Activated CD8-positive, alpha-beta memory T cell treated with anti-CD3 and anti-CD28 coated beads, Interleukin-2, amount 10 ng/mL, durations not matched to agents 7 days and 5 days (primary cell): ENCODE data around the gene EPHB2. TPM values are rescaled to one million over a fixed set of nuclear protein-coding genes. Genes with fewer than 3 reads are reported as not detected.

Source experiments
- ATAC-seq: fragments of 150-1000 bp; cut with Tn5 transposase; one replicate; pipeline ENCODE4 v1.10.0; 2021; ENCODE audit warnings: moderate library complexity
- CTCF ChIA-PET: fragments of 350-600 bp; sonication (Branson Sonifier 250); formaldehyde crosslinking; loops from one replicate; lab custom pipeline; 2021; ENCODE audit warnings: antibody characterized with exemption; lab: Charles Lee
- DNase-seq: peaks from one replicate; pipeline ENCODE4 v3.0.0-alpha.2; 2020
- H3K27ac Mint-ChIP-seq: one replicate; pipeline ENCODE4 v1.8.0; 2021; ENCODE audit warnings: mild to moderate bottlenecking, mixed read lengths
- H3K27me3 Mint-ChIP-seq: one replicate; pipeline ENCODE4 v1.8.0; 2021; ENCODE audit warnings: mixed read lengths
- H3K36me3 Mint-ChIP-seq: one replicate; pipeline ENCODE4 v1.8.0; 2021; ENCODE audit warnings: mild to moderate bottlenecking, mixed read lengths
- H3K4me1 Mint-ChIP-seq: one replicate; pipeline ENCODE4 v1.8.0; 2021; ENCODE audit warnings: mixed read lengths
- H3K4me3 Mint-ChIP-seq: one replicate; pipeline ENCODE4 v1.8.0; 2021; ENCODE audit warnings: mild to moderate bottlenecking, moderate library complexity, mixed read lengths
- H3K9me3 Mint-ChIP-seq: one replicate; pipeline ENCODE4 v1.8.0; 2022; ENCODE audit warnings: low read depth, mixed read lengths
- total RNA-seq, 2 experiments: library from RNA; stranded (reverse); gene quantifications; one replicate each; pipeline ENCODE4 v1.2.3, GENCODE V29; 2021

The EPHB2 gene
- total RNA-seq, 2 experiments from 2014 or later = 0.09 TPM

- CTCF ChIA-PET = no interaction called here
- H3K4me3 Mint-ChIP-seq = no peak overlapping the region
- DNase-seq (no peak), ATAC-seq (no peak)
- peaks cover 22% of the 10 kb centered on the region for H3K27me3 Mint-ChIP-seq
- no peaks in the 10 kb centered on the region for H3K36me3 Mint-ChIP-seq
- no peak overlapping the region for H3K27ac Mint-ChIP-seq
- H3K9me3 Mint-ChIP-seq = no peaks in the 10 kb centered on the region
- no peaks in the 10 kb centered on the region for H3K4me1 Mint-ChIP-seq
These were observed 78.8 kb downstream of the EPHB2 start for GRCh38 chr1:22789356-22789994.

GRCh38 chr1:22790232-22791008 lies 79.8 kb downstream of the EPHB2 start:
- Mint-ChIP-seq H3K4me1 (no peaks in the 10 kb centered on the region), H3K36me3 (no peaks in the 10 kb centered on the region), H3K9me3 (no peaks in the 10 kb centered on the region), H3K4me3 (no peak overlapping the region), H3K27me3 (peaks cover 22% of the 10 kb centered on the region), H3K27ac (no peak overlapping the region)
- DNase-seq (no peak), ATAC-seq (no peak)
- CTCF ChIA-PET = no interaction called here

GRCh38 chr1:22791831-22792347 lies 81.2 kb downstream of the EPHB2 start:
- Mint-ChIP-seq H3K4me1 (no peaks in the 10 kb centered on the region), H3K9me3 (no peaks in the 10 kb centered on the region), H3K27me3 (peaks cover 17% of the 10 kb centered on the region), H3K4me3 (no peak overlapping the region), H3K27ac (no peak overlapping the region), H3K36me3 (no peaks in the 10 kb centered on the region)
- DNase-seq = no peak
- CTCF ChIA-PET = no interaction called here
- ATAC-seq = no peak

GRCh38 chr1:22792396-22793160 lies 81.9 kb downstream of the EPHB2 start:
- Mint-ChIP-seq H3K9me3 (no peaks in the 10 kb centered on the region), H3K36me3 (no peaks in the 10 kb centered on the region), H3K27me3 (peaks cover 14% of the 10 kb centered on the region), H3K4me1 (no peaks in the 10 kb centered on the region), H3K27ac (no peak overlapping the region), H3K4me3 (no peak overlapping the region)
- no peak for DNase-seq
- CTCF ChIA-PET = no interaction called here
- no peak for ATAC-seq

GRCh38 chr1:22793647-22794046 lies 83.0 kb downstream of the EPHB2 start:
- DNase-seq = no peak
- peaks cover 14% of the 10 kb centered on the region for H3K27me3 Mint-ChIP-seq
- H3K36me3 Mint-ChIP-seq = no peaks in the 10 kb centered on the region
- ATAC-seq = no peak
- CTCF ChIA-PET = no interaction called here
- no peak overlapping the region for H3K27ac Mint-ChIP-seq
- H3K4me3 Mint-ChIP-seq = no peak overlapping the region
- H3K4me1 Mint-ChIP-seq = no peaks in the 10 kb centered on the region
- no peaks in the 10 kb centered on the region for H3K9me3 Mint-ChIP-seq

- ATAC-seq = no peak
- no peak for DNase-seq
- no peaks in the 10 kb centered on the region for H3K36me3 Mint-ChIP-seq
- no peak overlapping the region for H3K27ac Mint-ChIP-seq
- no peaks in the 10 kb centered on the region for H3K4me1 Mint-ChIP-seq
- H3K4me3 Mint-ChIP-seq = no peak overlapping the region
- CTCF ChIA-PET = no interaction called here
- H3K27me3 Mint-ChIP-seq = peaks cover 7% of the 10 kb centered on the region
- H3K9me3 Mint-ChIP-seq = no peaks in the 10 kb centered on the region
These were observed 84.2 kb downstream of the EPHB2 start for GRCh38 chr1:22794647-22795365.

GRCh38 chr1:22795366-22795714 lies 84.7 kb downstream of the EPHB2 start:
- ATAC-seq (no peak), DNase-seq (no peak)
- Mint-ChIP-seq H3K36me3 (no peaks in the 10 kb centered on the region), H3K27ac (no peak overlapping the region), H3K27me3 (peaks cover 5% of the 10 kb centered on the region), H3K4me3 (no peak overlapping the region), H3K4me1 (no peaks in the 10 kb centered on the region), H3K9me3 (no peaks in the 10 kb centered on the region)
- CTCF ChIA-PET = no interaction called here

GRCh38 chr1:22796642-22797041 lies 86.0 kb downstream of the EPHB2 start:
- no peaks in the 10 kb centered on the region for H3K27me3 Mint-ChIP-seq
- H3K9me3 Mint-ChIP-seq = no peaks in the 10 kb centered on the region
- DNase-seq = no peak
- H3K27ac Mint-ChIP-seq = no peak overlapping the region
- no peaks in the 10 kb centered on the region for H3K4me1 Mint-ChIP-seq
- H3K4me3 Mint-ChIP-seq = no peak overlapping the region
- CTCF ChIA-PET = no interaction called here
- H3K36me3 Mint-ChIP-seq = no peaks in the 10 kb centered on the region
- no peak for ATAC-seq

- Mint-ChIP-seq H3K4me1 (no peaks in the 10 kb centered on the region), H3K4me3 (no peak overlapping the region), H3K9me3 (no peaks in the 10 kb centered on the region), H3K36me3 (no peaks in the 10 kb centered on the region), H3K27me3 (no peaks in the 10 kb centered on the region), H3K27ac (no peak overlapping the region)
- ATAC-seq = no peak
- CTCF ChIA-PET = no interaction called here
- no peak for DNase-seq
These were observed 87.4 kb downstream of the EPHB2 start for GRCh38 chr1:22798083-22798482.

GRCh38 chr1:22799971-22800370 lies 89.3 kb downstream of the EPHB2 start:
- Mint-ChIP-seq H3K4me1 (no peaks in the 10 kb centered on the region), H3K27me3 (no peaks in the 10 kb centered on the region), H3K27ac (no peak overlapping the region), H3K4me3 (no peak overlapping the region), H3K9me3 (no peaks in the 10 kb centered on the region), H3K36me3 (no peaks in the 10 kb centered on the region)
- no peak for ATAC-seq
- DNase-seq = no peak
- CTCF ChIA-PET = no interaction called here

- no peaks in the 10 kb centered on the region for H3K36me3 Mint-ChIP-seq
- H3K27me3 Mint-ChIP-seq = no peaks in the 10 kb centered on the region
- no peak overlapping the region for H3K4me3 Mint-ChIP-seq
- CTCF ChIA-PET = no interaction called here
- no peaks in the 10 kb centered on the region for H3K4me1 Mint-ChIP-seq
- H3K27ac Mint-ChIP-seq = no peak overlapping the region
- ATAC-seq = no peak
- DNase-seq = no peak
- H3K9me3 Mint-ChIP-seq = no peaks in the 10 kb centered on the region
These were observed 90.0 kb downstream of the EPHB2 start for GRCh38 chr1:22800629-22801028.

GRCh38 chr1:22801347-22801746 lies 90.7 kb downstream of the EPHB2 start:
- no peak for DNase-seq
- no peak for ATAC-seq
- no peaks in the 10 kb centered on the region for H3K9me3 Mint-ChIP-seq
- CTCF ChIA-PET = no interaction called here
- no peaks in the 10 kb centered on the region for H3K27me3 Mint-ChIP-seq
- no peak overlapping the region for H3K27ac Mint-ChIP-seq
- H3K4me1 Mint-ChIP-seq = no peaks in the 10 kb centered on the region
- H3K4me3 Mint-ChIP-seq = no peak overlapping the region
- H3K36me3 Mint-ChIP-seq = no peaks in the 10 kb centered on the region

- ATAC-seq (no peak), DNase-seq (no peak)
- H3K27me3 Mint-ChIP-seq = no peaks in the 10 kb centered on the region
- CTCF ChIA-PET = no interaction called here
- no peaks in the 10 kb centered on the region for H3K36me3 Mint-ChIP-seq
- no peaks in the 10 kb centered on the region for H3K9me3 Mint-ChIP-seq
- no peak overlapping the region for H3K27ac Mint-ChIP-seq
- H3K4me3 Mint-ChIP-seq = no peak overlapping the region
- no peaks in the 10 kb centered on the region for H3K4me1 Mint-ChIP-seq
These were observed 91.1 kb downstream of the EPHB2 start for GRCh38 chr1:22801761-22802160.
